IMR-90 (cell line): ENCODE results near the gene PSENEN. TPM values are rescaled to one million over a fixed set of nuclear protein-coding genes. Genes with fewer than 3 reads are reported as not detected.

ENCODE experiments used
- ATAC-seq: fragments of 200-7000 bp; cut with Tn5 transposase; 2 replicates; pipeline ENCODE4 v1.9.1; 2020; ENCODE audit warnings: low read depth, mild to moderate bottlenecking, moderate library complexity
- BruUV-seq: library from RNA; stranded (reverse); fragments of 400-500 nt; replicated peaks from 2 replicates; lab custom pipeline; 2021; lab: Mats Ljungman, UMichigan
- CTCF ChIA-PET: fragments of 300-600 bp; formaldehyde crosslinking; extraction: SDS; loops from one replicate; lab custom pipeline; 2021; ENCODE audit warnings: antibody characterized with exemption; lab: Yijun Ruan, JAX
- POLR2A ChIA-PET: fragments of 300-600 bp; sonication (Branson Sonifier 250); formaldehyde crosslinking; loops from one replicate; lab custom pipeline; 2022; ENCODE audit warnings: antibody characterized with exemption; ENCODE audit not compliant: unreplicated experiment; lab: Charles Lee
- DNase-seq: peaks from one replicate; pipeline ENCODE4 v3.0.0; 2013
- H2AFZ ChIP-seq: replicated peaks from 2 replicates; pipeline ENCODE3; 2013; ENCODE audit warnings: low read length, mild to moderate bottlenecking; ENCODE audit not compliant: poor library complexity
- H2AK5ac ChIP-seq: 2 replicates; pipeline ENCODE4 v1.6.1; 2013; ENCODE audit warnings: low read depth, low read length, inconsistent platforms
- H2AK9ac ChIP-seq: replicated peaks from 2 replicates; pipeline ENCODE3; 2013; ENCODE audit warnings: mild to moderate bottlenecking, low read depth, low read length, moderate library complexity; ENCODE audit not compliant: poor library complexity
- H2BK120ac ChIP-seq: 2 replicates; pipeline ENCODE4 v1.6.1; 2013; ENCODE audit warnings: low read depth, low read length, inconsistent platforms
- H2BK15ac ChIP-seq: 3 replicates; pipeline ENCODE4 v1.6.1; 2013; ENCODE audit warnings: low read depth, low read length, inconsistent platforms
- H2BK20ac ChIP-seq: 2 replicates; pipeline ENCODE4 v1.6.1; 2013; ENCODE audit warnings: low read depth, mild to moderate bottlenecking, inconsistent platforms, low read length, moderate library complexity
- H2BK5ac ChIP-seq: 2 replicates; pipeline ENCODE4 v1.6.1; 2013; ENCODE audit warnings: mild to moderate bottlenecking, low read depth, low read length, inconsistent platforms; ENCODE audit not compliant: poor library complexity, severe bottlenecking
- H3K14ac ChIP-seq: replicated peaks from 2 replicates; pipeline ENCODE4 v1.6.1; 2013; ENCODE audit warnings: low read depth, low read length, inconsistent platforms
- H3K18ac ChIP-seq: 2 replicates; pipeline ENCODE4 v1.6.1; 2013; ENCODE audit warnings: low read depth, low read length, control low read depth
- H3K23ac ChIP-seq: 2 replicates; pipeline ENCODE4 v1.6.1; 2013; ENCODE audit warnings: low read depth, low read length, inconsistent platforms
- H3K27ac ChIP-seq: 2 replicates; pipeline ENCODE4 v1.5.1; 2013; ENCODE audit warnings: mild to moderate bottlenecking, control low read depth, low read length; ENCODE audit not compliant: insufficient read depth
- H3K27me3 ChIP-seq: 2 replicates; pipeline ENCODE4 v1.6.1; 2013; ENCODE audit warnings: low read length; ENCODE audit not compliant: control insufficient read depth, insufficient read depth
- H3K36me3 ChIP-seq: 2 replicates; pipeline ENCODE4 v1.6.1; 2013; ENCODE audit warnings: low read length, mixed read lengths; ENCODE audit not compliant: control insufficient read depth, insufficient read depth
- H3K4ac ChIP-seq: 2 replicates; pipeline ENCODE4 v1.6.1; 2013; ENCODE audit warnings: low read depth, low read length, inconsistent platforms
- H3K4me1 ChIP-seq: 2 replicates; pipeline ENCODE4 v1.6.1; 2013; ENCODE audit warnings: low read length, mixed read lengths; ENCODE audit not compliant: control insufficient read depth, insufficient read depth
- H3K4me2 ChIP-seq: 2 replicates; pipeline ENCODE4 v1.6.1; 2013; ENCODE audit warnings: low read depth, mild to moderate bottlenecking, control low read depth, low read length, moderate library complexity
- H3K4me3 ChIP-seq: 2 replicates; pipeline ENCODE4 v1.5.1; 2013; ENCODE audit warnings: low read depth, mild to moderate bottlenecking, control low read depth, low read length, moderate library complexity; ENCODE audit not compliant: insufficient read depth
- H3K56ac ChIP-seq: 2 replicates; pipeline ENCODE4 v1.6.1; 2013; ENCODE audit warnings: low read length, inconsistent platforms; ENCODE audit not compliant: insufficient read depth; ENCODE audit errors: extremely low read depth
- H3K79me1 ChIP-seq, 2 experiments: 2 replicates each; pipeline ENCODE4 v1.6.1; 2013; ENCODE audit warnings: low read length in 2 of 2, inconsistent platforms in 1 of 2, low read depth in 1 of 2
- H3K9ac ChIP-seq: 2 replicates; pipeline ENCODE4 v1.6.1; 2013; ENCODE audit warnings: low read depth, low read length, control low read depth
- H3K9me1 ChIP-seq: 2 replicates; pipeline ENCODE4 v1.6.1; 2013; ENCODE audit warnings: low read length, inconsistent platforms; ENCODE audit not compliant: insufficient read depth
- H3K9me3 ChIP-seq: 2 replicates; pipeline ENCODE4 v1.6.1; 2013; ENCODE audit warnings: low read length; ENCODE audit not compliant: control insufficient read depth, insufficient read depth
- H4K20me1 ChIP-seq: 2 replicates; pipeline ENCODE4 v1.6.1; 2013; ENCODE audit warnings: low read length, inconsistent platforms; ENCODE audit not compliant: insufficient read depth
- H4K5ac ChIP-seq: 2 replicates; pipeline ENCODE4 v1.6.1; 2013; ENCODE audit warnings: mild to moderate bottlenecking, low read depth, low read length, control low read depth
- H4K8ac ChIP-seq, 2 experiments: 2 replicates each; pipeline ENCODE4 v1.6.1; 2013; ENCODE audit warnings: low read depth in 2 of 2, low read length in 2 of 2, control low read depth in 1 of 2, inconsistent platforms in 1 of 2
- H4K91ac ChIP-seq: 2 replicates; pipeline ENCODE4 v1.6.1; 2013; ENCODE audit warnings: low read depth, low read length, inconsistent platforms; ENCODE audit not compliant: insufficient read depth
- BHLHE40 ChIP-seq: fragments of 150-350 bp; IDR thresholded peaks from 2 replicates; pipeline ENCODE4 v1.6.1; 2016; ENCODE audit warnings: mild to moderate bottlenecking, low read depth, low read length
- CEBPB ChIP-seq: IDR thresholded peaks from 2 replicates; pipeline ENCODE4 v1.6.1; 2012; ENCODE audit warnings: low read depth, low read length, improper control_type of control experiment
- FOS ChIP-seq: fragments of 150-350 bp; IDR thresholded peaks from 2 replicates; pipeline ENCODE4 v1.6.1; 2016; ENCODE audit warnings: low read depth, low read length
- MAFK ChIP-seq: IDR thresholded peaks from 2 replicates; pipeline ENCODE4 v1.6.1; 2012; ENCODE audit warnings: low read depth, low read length, improper control_type of control experiment
- MAZ ChIP-seq: IDR thresholded peaks from 2 replicates; pipeline ENCODE4 v1.6.1; 2012; ENCODE audit warnings: low read depth, mild to moderate bottlenecking, low read length, improper control_type of control experiment, moderate library complexity, borderline replicate concordance
- MXI1 ChIP-seq: IDR thresholded peaks from 2 replicates; pipeline ENCODE4 v1.6.1; 2012; ENCODE audit warnings: low read depth, mild to moderate bottlenecking, low read length, moderate library complexity, borderline replicate concordance
- POLR2A ChIP-seq: IDR thresholded peaks from 2 replicates; pipeline ENCODE4 v1.6.1; 2012; ENCODE audit warnings: mild to moderate bottlenecking, low read depth, low read length
- RAD21 ChIP-seq: IDR thresholded peaks from 2 replicates; pipeline ENCODE4 v1.6.1; 2012; ENCODE audit warnings: low read length, improper control_type of control experiment
- RCOR1 ChIP-seq: IDR thresholded peaks from 2 replicates; pipeline ENCODE4 v1.6.1; 2012; ENCODE audit warnings: mild to moderate bottlenecking, low read length, improper control_type of control experiment; ENCODE audit not compliant: insufficient replicate concordance
- RFX5 ChIP-seq: IDR thresholded peaks from 2 replicates; pipeline ENCODE4 v1.8.0; 2012; ENCODE audit warnings: low read depth, mild to moderate bottlenecking, low read length, moderate library complexity
- WGBS, 2 experiments: methylation state at CpG; one replicate each; pipeline versions ENCODE4 v1.1.5 to v1.1.7; 2013; ENCODE audit warnings: missing lambda C conversion rate in 2 of 2; ENCODE audit not compliant: insufficient read length in 1 of 2; ENCODE audit errors: extremely low coverage in 2 of 2; 5-methylcytosine and 5-hydroxymethylcytosine counted together
- dilution Hi-C: fragments of 300-500 bp; cut with HindIII; formaldehyde crosslinking; loops from one replicate; pipeline ENCODE4 v1.14.3; 2018; ENCODE audit warnings: low sequenced_read_pairs; ENCODE audit not compliant: unreplicated experiment
- in situ Hi-C: fragments of 300-500 bp; cut with MboI; formaldehyde crosslinking; loops from 3 replicates; pipeline ENCODE4 v1.14.3; 2019; ENCODE audit warnings: low sequenced_read_pairs, inconsistent platforms, mixed read lengths
- intact Hi-C: fragments of 100-400 bp; cut with micrococcal nuclease; formaldehyde crosslinking; loops from 2 replicates; pipeline ENCODE4 v1.10.0; 2022
- polyA plus RNA-seq, 3 experiments: library from polyadenylated mRNA; depleted of rRNA; stranded (reverse); fragments of >200 nt; gene quantifications; 2 replicates each; pipeline ENCODE4 v1.2.3, GENCODE V29; 2012; ENCODE audit warnings: low replicate concordance in 1 of 3
- total RNA-seq: library from RNA; depleted of rRNA; stranded (reverse); fragments of >200 nt; gene quantifications from 2 replicates; pipeline ENCODE4 v1.2.3, GENCODE V29; 2012
- TF ChIP-seq, protein P1 (sequence below): fragments of 150-350 bp; IDR thresholded peaks from 2 replicates; pipeline ENCODE4 v1.6.1; 2017; ENCODE audit warnings: mild to moderate bottlenecking, antibody characterized with exemption, low read length, low read depth
- TF ChIP-seq, protein P2 (sequence below): fragments of 150-350 bp; IDR thresholded peaks from 2 replicates; pipeline ENCODE4 v1.6.1; 2016; ENCODE audit warnings: low read depth, mild to moderate bottlenecking, low read length, moderate library complexity, borderline replicate concordance

PSENEN gene
- total and polyA plus RNA-seq, 2 of the 4 experiments (the other 2 are of a cell fraction) = 9.0 to 47.0 TPM

DNA sequence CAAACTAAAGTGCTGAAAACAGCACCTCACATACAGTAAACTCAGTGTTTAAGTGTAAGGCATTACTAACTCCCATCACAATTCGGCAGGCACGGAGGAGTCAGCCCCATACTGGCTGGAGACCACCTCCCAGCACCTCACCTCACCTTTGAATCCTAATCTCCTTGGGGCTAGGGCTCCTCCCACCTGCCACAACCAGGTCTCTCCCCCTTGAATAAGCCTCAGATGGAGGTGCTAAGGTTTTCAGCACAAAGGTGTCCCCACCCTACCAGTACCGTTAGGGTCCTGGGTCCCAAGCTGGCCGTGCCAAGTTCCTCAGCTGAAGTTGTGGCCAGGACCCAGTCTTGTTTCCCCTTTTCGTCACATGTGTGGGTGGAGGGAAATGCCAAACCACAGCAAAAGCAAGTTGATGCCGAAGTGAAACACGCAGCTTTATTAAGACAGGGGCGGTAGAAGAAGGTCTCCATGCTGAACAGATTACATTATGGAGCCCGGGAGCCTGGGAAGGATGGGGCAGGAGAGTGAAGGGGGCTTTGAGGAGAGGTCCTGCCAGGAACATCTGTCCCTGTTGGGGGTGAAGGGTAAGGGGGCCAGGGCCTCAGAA, 3.2 kb upstream of the PSENEN start, which contains the start of gene IGFLR1 (continued):
- TF ChIP-seq BHLHE40 (no peak), RFX5 (no peak)

DNA sequence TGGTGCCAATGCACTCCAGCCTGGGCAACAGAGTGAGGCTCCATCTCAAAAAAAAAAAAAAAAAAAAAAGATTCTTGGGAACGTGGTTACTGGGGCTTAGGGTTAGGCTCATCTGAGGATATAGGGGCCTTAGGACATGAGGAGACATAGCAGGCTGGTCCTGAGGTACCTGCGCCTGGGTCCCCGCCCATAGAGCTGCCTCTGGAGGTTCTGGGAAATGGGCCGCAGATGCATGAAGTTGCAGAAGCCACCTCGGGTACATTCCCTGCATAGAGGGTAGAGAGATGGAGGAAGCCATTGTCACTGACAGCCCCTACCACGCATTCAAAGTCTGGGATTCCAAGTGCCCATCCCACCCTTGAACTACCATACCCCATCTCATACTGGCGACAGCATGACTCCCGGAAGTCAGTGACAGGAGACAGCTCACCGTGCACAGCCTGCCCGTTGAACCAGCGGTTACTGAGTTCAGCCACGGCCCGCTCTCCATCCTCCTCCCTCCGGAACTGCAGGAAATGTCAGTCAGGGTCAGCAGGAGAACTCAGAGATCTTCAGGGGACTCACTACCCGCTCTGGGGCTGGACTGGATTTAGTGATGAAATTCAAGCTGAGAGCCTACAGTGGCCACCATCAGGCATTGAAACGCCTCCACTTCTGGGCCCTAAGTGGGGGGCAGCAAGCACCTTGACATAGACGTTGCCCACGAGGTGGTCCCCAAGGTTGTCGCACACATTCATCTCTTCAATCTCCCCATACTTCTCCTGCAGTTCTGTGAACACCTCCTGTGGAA, 1.6 kb upstream of the PSENEN start:
- H2BK120ac ChIP-seq = no peak overlapping the region
- no peak overlapping the region for H3K4ac ChIP-seq
- H3K4me1 ChIP-seq = 0 out of 2 replicates have a peak, but pooled peaks cover 3% of the 10 kb centered on the region
- in situ Hi-C loops (no loop called here), intact Hi-C loops (loop anchor here (2.0 kb wide), 2 partner anchors 27 to 77 kb away; no protein-coding TSS in a partner anchor), dilution Hi-C loops (no loop called here)
- peaks cover 0 to 36% of the 10 kb centered on the region in 2 experiments; a peak in 2 of 4 replicates for H3K79me1 ChIP-seq
- H3K9me1 ChIP-seq = peaks cover 5% of the 10 kb centered on the region; the same call in 1 of the 2 replicates
- H2AK5ac ChIP-seq = no peak overlapping the region
- H3K9me3 ChIP-seq = no peaks in the 10 kb centered on the region
- CTCF ChIA-PET = no interaction called here
- H2BK20ac ChIP-seq = no peak overlapping the region
- no peak overlapping the region for H2BK5ac ChIP-seq
- H2AFZ ChIP-seq = peak overlapping the region; percentile 97
- H3K56ac ChIP-seq = no peak overlapping the region
- H3K36me3 ChIP-seq = peaks cover 2% of the 10 kb centered on the region; the same call in 1 of the 2 replicates
- no peak overlapping the region for H4K91ac ChIP-seq
- H4K5ac ChIP-seq = no peak overlapping the region
- TF ChIP-seq MAFK (no peak), BHLHE40 (no peak), MXI1 (no peak), MAZ (no peak), RCOR1 (no peak), CEBPB (no peak), RFX5 (no peak), FOS (no peak), RAD21 (no peak), POLR2A (no peak)
- TF ChIP-seq, protein P1, sequence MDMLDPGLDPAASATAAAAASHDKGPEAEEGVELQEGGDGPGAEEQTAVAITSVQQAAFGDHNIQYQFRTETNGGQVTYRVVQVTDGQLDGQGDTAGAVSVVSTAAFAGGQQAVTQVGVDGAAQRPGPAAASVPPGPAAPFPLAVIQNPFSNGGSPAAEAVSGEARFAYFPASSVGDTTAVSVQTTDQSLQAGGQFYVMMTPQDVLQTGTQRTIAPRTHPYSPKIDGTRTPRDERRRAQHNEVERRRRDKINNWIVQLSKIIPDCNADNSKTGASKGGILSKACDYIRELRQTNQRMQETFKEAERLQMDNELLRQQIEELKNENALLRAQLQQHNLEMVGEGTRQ = no peak
- TF ChIP-seq, protein P2, sequence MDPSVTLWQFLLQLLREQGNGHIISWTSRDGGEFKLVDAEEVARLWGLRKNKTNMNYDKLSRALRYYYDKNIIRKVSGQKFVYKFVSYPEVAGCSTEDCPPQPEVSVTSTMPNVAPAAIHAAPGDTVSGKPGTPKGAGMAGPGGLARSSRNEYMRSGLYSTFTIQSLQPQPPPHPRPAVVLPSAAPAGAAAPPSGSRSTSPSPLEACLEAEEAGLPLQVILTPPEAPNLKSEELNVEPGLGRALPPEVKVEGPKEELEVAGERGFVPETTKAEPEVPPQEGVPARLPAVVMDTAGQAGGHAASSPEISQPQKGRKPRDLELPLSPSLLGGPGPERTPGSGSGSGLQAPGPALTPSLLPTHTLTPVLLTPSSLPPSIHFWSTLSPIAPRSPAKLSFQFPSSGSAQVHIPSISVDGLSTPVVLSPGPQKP = no peak
- ATAC-seq = no peak
- H2AK9ac ChIP-seq = peak overlapping the region; percentile 93
- BruUV-seq = no TSS peak
- H4K8ac ChIP-seq = no peak overlapping the region
- H3K9ac ChIP-seq = no peak overlapping the region
- no peaks in the 10 kb centered on the region for H3K27me3 ChIP-seq
- no peak overlapping the region for H3K4me3 ChIP-seq
- no peak for DNase-seq
- H3K18ac ChIP-seq = no peak overlapping the region
- H3K4me2 ChIP-seq = no peak overlapping the region
- H3K14ac ChIP-seq = no peak overlapping the region
- no peaks in the 10 kb centered on the region; the same call in 1 of the 2 replicates for H4K20me1 ChIP-seq
- POLR2A ChIA-PET = no interaction called here
- WGBS, 2 experiments = 90% methylated on average over 6 of the region's 19 CpGs; no CpG with 5 or more reads in 1 of the 2 experiments
- no peak overlapping the region for H2BK15ac ChIP-seq
- H3K23ac ChIP-seq = no peak overlapping the region
- no peak overlapping the region for H3K27ac ChIP-seq
